ENCODE results near the gene UTS2.

The UTS2 gene

GRCh38 chr1:7852804-7853683, at the start of gene UTS2:
Gene UTS2 (minus strand): TSS chr1:7853065. CDS start chr1:7853003, 62 bp downstream.
- DNase-seq (ENCODE audit: low spot score) = no peak

- no peak for DNase-seq (ENCODE audit: low spot score)
Measured at GRCh38 chr1:7899741-7900140, 46.9 kb upstream of the UTS2 start.

GRCh38 chr1:7898962-7899361, 46.1 kb upstream of the UTS2 start:
- no peak for DNase-seq (ENCODE audit: low spot score)

GRCh38 chr1:7896994-7897393, 44.1 kb upstream of the UTS2 start:
- no peak for DNase-seq (ENCODE audit: low spot score)

GRCh38 chr1:7893529-7894180, 40.8 kb upstream of the UTS2 start:
- no peak for DNase-seq (ENCODE audit: low spot score)

- no peak for DNase-seq (ENCODE audit: low spot score)
Measured at GRCh38 chr1:7891804-7892203, 38.9 kb upstream of the UTS2 start.

- DNase-seq (ENCODE audit: low spot score) = no peak
Measured at GRCh38 chr1:7890853-7891252, 38.0 kb upstream of the UTS2 start.

GRCh38 chr1:7888248-7889081, 35.6 kb upstream of the UTS2 start:
- DNase-seq (ENCODE audit: low spot score) = no peak

- DNase-seq (ENCODE audit: low spot score) = no peak
Measured at GRCh38 chr1:7886405-7886745, 33.5 kb upstream of the UTS2 start.

GRCh38 chr1:7885513-7886404, 32.9 kb upstream of the UTS2 start:
- DNase-seq (ENCODE audit: low spot score) = no peak

GRCh38 chr1:7884757-7885156, 31.9 kb upstream of the UTS2 start:
- DNase-seq (ENCODE audit: low spot score) = no peak

- DNase-seq (ENCODE audit: low spot score) = no peak
Measured at GRCh38 chr1:7879228-7879627, 26.4 kb upstream of the UTS2 start.

- DNase-seq (ENCODE audit: low spot score) = no peak
Measured at GRCh38 chr1:7878027-7878426, 25.2 kb upstream of the UTS2 start.

GRCh38 chr1:7873801-7874795, 21.2 kb upstream of the UTS2 start:
- DNase-seq (ENCODE audit: low spot score) = no peak

- no peak for DNase-seq (ENCODE audit: low spot score)
Measured at GRCh38 chr1:7871136-7871535, 18.3 kb upstream of the UTS2 start.

GRCh38 chr1:7869136-7869920, 16.5 kb upstream of the UTS2 start:
- DNase-seq (ENCODE audit: low spot score) = no peak

GRCh38 chr1:7868070-7868780, 15.4 kb upstream of the UTS2 start:
- DNase-seq (ENCODE audit: low spot score) = no peak

GRCh38 chr1:7865978-7866377, 13.1 kb upstream of the UTS2 start:
- no peak for DNase-seq (ENCODE audit: low spot score)

- DNase-seq (ENCODE audit: low spot score) = no peak
Measured at GRCh38 chr1:7863756-7864328, 11.0 kb upstream of the UTS2 start.
